Fibroblast of lung (primary cell): Measurements from ENCODE around the gene CDH5. TPM values are rescaled to one million over a fixed set of nuclear protein-coding genes. Genes with fewer than 3 reads are reported as not detected.

Source experiments
- DNase-seq, 2 donors: peaks; one replicate each; pipeline versions ENCODE4 v3.0.0 to v3.0.0-alpha.2; 2010; ENCODE audit warnings: low read depth in 2 of 2
- H2AFZ ChIP-seq: 2 replicates; pipeline ENCODE4 v1.5.1; 2012; ENCODE audit warnings: low read length, control low read depth, inconsistent platforms
- H3K27ac ChIP-seq: 2 replicates; pipeline ENCODE4 v1.5.1; 2011; ENCODE audit warnings: low read length, control low read depth; ENCODE audit not compliant: insufficient read depth
- H3K27me3 ChIP-seq: 2 replicates; pipeline ENCODE4 v1.5.1; 2011; ENCODE audit warnings: mild to moderate bottlenecking, low read length; ENCODE audit not compliant: control insufficient read depth, insufficient read depth
- H3K36me3 ChIP-seq: 2 replicates; pipeline ENCODE4 v1.5.1; 2011; ENCODE audit warnings: low read length; ENCODE audit not compliant: control insufficient read depth, insufficient read depth
- H3K4me1 ChIP-seq: 2 replicates; pipeline ENCODE4 v1.5.1; 2011; ENCODE audit warnings: low read length; ENCODE audit not compliant: control insufficient read depth, insufficient read depth; ENCODE audit errors: extremely low read depth
- H3K4me2 ChIP-seq: 2 replicates; pipeline ENCODE4 v1.5.1; 2011; ENCODE audit warnings: low read length, control low read depth; ENCODE audit not compliant: insufficient read depth; ENCODE audit errors: extremely low read depth
- H3K4me3 ChIP-seq, 4 experiments: fragments of 200-600 bp in 1 of 4; sonication (generic) in 1 of 4; replicated peaks in 1 of 4; 2 replicates each; pipeline ENCODE4 v1.5.1; 2011 to 2016; ENCODE audit warnings: low read length in 4 of 4, low read depth in 3 of 4, mild to moderate bottlenecking in 3 of 4, control low read depth in 2 of 4, inconsistent platforms in 1 of 4, mixed read lengths in 1 of 4; ENCODE audit not compliant: insufficient read depth in 1 of 4; ENCODE audit errors: control extremely low read depth in 1 of 4
- H3K79me2 ChIP-seq: 2 replicates; pipeline ENCODE4 v1.5.1; 2012; ENCODE audit warnings: mild to moderate bottlenecking, low read length, inconsistent platforms; ENCODE audit not compliant: control insufficient read depth, insufficient read depth
- H3K9ac ChIP-seq: 2 replicates; pipeline ENCODE4 v1.5.1; 2011; ENCODE audit warnings: mild to moderate bottlenecking, low read length, control low read depth; ENCODE audit not compliant: insufficient read depth
- H3K9me3 ChIP-seq: 2 replicates; pipeline ENCODE4 v1.5.1; 2012; ENCODE audit warnings: low read depth, low read length; ENCODE audit not compliant: control insufficient read depth, insufficient read depth
- H4K20me1 ChIP-seq: 2 replicates; pipeline ENCODE4 v1.5.1; 2011; ENCODE audit warnings: low read length; ENCODE audit not compliant: control insufficient read depth, insufficient read depth; ENCODE audit errors: extremely low read depth
- CTCF ChIP-seq, 2 donors: IDR thresholded peaks in 1 of 2; conservative IDR thresholded peaks in 1 of 2; 1 replicate in 1 of 2; 2 replicates in 1 of 2; pipeline ENCODE4 v1.5.1; 2011 to 2012; ENCODE audit warnings: low read length in 2 of 2, control low read depth in 1 of 2, inconsistent platforms in 1 of 2, low read depth in 1 of 2, mild to moderate bottlenecking in 1 of 2
- EZH2 ChIP-seq: IDR thresholded peaks from 2 replicates; pipeline ENCODE4 v1.5.1; 2012; ENCODE audit warnings: low read length, control low read depth, mild to moderate bottlenecking; ENCODE audit errors: missing control alignments
- polyA plus RNA-seq, 2 donors: library from polyadenylated mRNA; depleted of rRNA in 1 of 2; stranded (reverse) in 1 of 2; unstranded in 1 of 2; fragments of >200 nt; gene quantifications; 2 replicates each; pipeline ENCODE4 v1.2.1, GENCODE V29; 2011 to 2012; ENCODE audit warnings: missing spikeins in 1 of 2
- total RNA-seq: library from RNA; depleted of rRNA; stranded (reverse); fragments of >200 nt; gene quantifications from 2 replicates; pipeline ENCODE4 v1.2.1, GENCODE V29; 2014

The CDH5 gene
- total and polyA plus RNA-seq, 2 donors (not counting 1 experiment from before 2014, with no cell fraction given): 0.02 TPM; not detected in 1

- no peak overlapping the region for H3K4me3 ChIP-seq
Measured at GRCh38 chr16:66346221-66346620, 20.3 kb upstream of the CDH5 start.

DNA sequence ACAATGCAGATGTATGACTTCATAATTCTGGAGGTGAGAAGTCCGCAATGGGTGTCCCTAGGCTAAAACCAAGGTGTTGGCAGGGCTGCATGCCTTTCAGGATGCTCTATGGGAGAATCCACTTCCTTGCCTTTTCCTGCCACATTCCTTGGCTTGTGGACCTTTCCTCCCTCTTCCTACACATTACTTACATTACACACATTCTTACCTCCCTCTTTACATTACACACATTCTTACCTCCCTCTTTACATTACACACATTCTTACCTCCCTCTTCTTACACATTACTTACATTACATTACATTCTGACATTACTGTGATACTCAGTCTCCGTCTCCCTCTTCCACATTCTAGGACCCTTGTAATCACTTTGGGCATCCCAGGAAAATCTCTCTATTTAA is 14.2 kb upstream of the CDH5 start:
- DNase-seq: no peak
- TF ChIP-seq EZH2 (no peak), CTCF (conservative IDR thresholded peaks at IDR 0.05 in 1 of 2, IDR thresholded peaks at IDR 0.05 in 1 of 2; ENCODE audit: low read depth in 1 of 2, low read length in 2 of 2) (no peak)
- no peak overlapping the region for H3K27ac ChIP-seq

More at GRCh38 chr16:66346221-66346620, 20.3 kb upstream of the CDH5 start:
- Histone ChIP-seq H3K9me3 (no peaks in the 10 kb centered on the region), H2AFZ (no peak overlapping the region), H3K9ac (no peak overlapping the region), H3K36me3 (no peaks in the 10 kb centered on the region), H4K20me1 (no peaks in the 10 kb centered on the region), H3K4me2 (no peak overlapping the region), H3K27ac (no peak overlapping the region), H3K4me1 (no peaks in the 10 kb centered on the region), H3K27me3 (peaks cover 6% of the 10 kb centered on the region), H3K79me2 (no peaks in the 10 kb centered on the region)
- TF ChIP-seq CTCF (conservative IDR thresholded peaks at IDR 0.05 in 1 of 2, IDR thresholded peaks at IDR 0.05 in 1 of 2; ENCODE audit: low read depth in 1 of 2, low read length in 2 of 2) (no peak), EZH2 (no peak)
- no peak for DNase-seq

DNA sequence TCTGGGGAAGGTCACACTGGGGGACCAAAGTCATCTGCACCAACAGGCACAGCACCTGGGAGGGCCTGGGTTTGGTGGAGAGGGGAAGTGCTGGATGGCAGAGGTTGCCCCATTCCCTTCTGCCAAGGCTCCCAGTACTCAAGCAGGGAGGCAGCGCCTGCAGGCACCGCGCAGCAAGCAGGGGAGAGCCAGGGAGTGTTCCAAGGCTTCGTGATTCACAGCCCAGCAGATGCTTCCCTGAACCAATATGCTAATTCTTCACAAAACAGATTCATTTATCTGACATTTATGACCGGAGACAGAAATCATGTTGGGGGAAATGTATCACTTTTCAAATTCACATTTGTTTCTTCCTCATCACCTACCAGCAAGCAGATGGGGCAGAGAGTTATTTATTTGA is 13.4 kb upstream of the CDH5 start:
- Histone ChIP-seq H3K27me3 (no peaks in the 10 kb centered on the region), H4K20me1 (no peaks in the 10 kb centered on the region), H3K9me3 (no peaks in the 10 kb centered on the region), H3K27ac (no peak overlapping the region), H3K4me2 (no peak overlapping the region), H3K79me2 (no peaks in the 10 kb centered on the region), H2AFZ (no peak overlapping the region), H3K4me3 (no peak overlapping the region), H3K36me3 (no peaks in the 10 kb centered on the region), H3K4me1 (no peaks in the 10 kb centered on the region), H3K9ac (no peak overlapping the region)
- no peak for DNase-seq
- TF ChIP-seq EZH2: no peak
- TF ChIP-seq CTCF (conservative IDR thresholded peaks at IDR 0.05 in 1 of 2, IDR thresholded peaks at IDR 0.05 in 1 of 2; ENCODE audit: low read depth in 1 of 2, low read length in 2 of 2): no peak

More for the DNA sequence above, 14.2 kb upstream of the CDH5 start:
- Histone ChIP-seq H2AFZ (no peak overlapping the region), H4K20me1 (no peaks in the 10 kb centered on the region), H3K4me3 (no peak overlapping the region), H3K4me2 (no peak overlapping the region), H3K79me2 (no peaks in the 10 kb centered on the region), H3K27me3 (no peaks in the 10 kb centered on the region), H3K4me1 (no peaks in the 10 kb centered on the region), H3K9me3 (no peaks in the 10 kb centered on the region), H3K9ac (no peak overlapping the region), H3K36me3 (no peaks in the 10 kb centered on the region)
